ENCODE measurements around the gene BUB1B.

GRCh38 chr15:40226736-40227135 is 65.9 kb downstream of the BUB1B start:
- TF ChIP-seq CTCF (optimal IDR thresholded peaks at IDR 0.05 in 1 of 3, IDR thresholded peaks at IDR 0.05 in 1 of 3, conservative IDR thresholded peaks at IDR 0.05 in 1 of 3; ENCODE audit: extremely low read depth in 1 of 3, insufficient read depth in 2 of 3, low read length in 3 of 3) (no peak), EZH2 (IDR thresholded peaks at IDR 0.05; ENCODE audit: low read length) (no peak)

Data from keratinocyte (primary cell).